Stimulated activated CD4-positive, alpha-beta T cell treated with anti-CD3 and anti-CD28 coated beads, TNF-alpha, amount 100 ng/mL, for 24 hours (primary cell): ENCODE measurements around the gene NINL.
"Not testable (repeated sequence)": the region's sequence is repeated elsewhere in the genome, so short reads cannot be mapped to it uniquely, and the experiment has no call there.

Experiments used
- DNase-seq, 3 experiments: peaks; one replicate each; pipeline ENCODE4 v3.0.0-alpha.2; 2020; ENCODE audit warnings: low read depth in 3 of 3

Gene NINL

DNA sequence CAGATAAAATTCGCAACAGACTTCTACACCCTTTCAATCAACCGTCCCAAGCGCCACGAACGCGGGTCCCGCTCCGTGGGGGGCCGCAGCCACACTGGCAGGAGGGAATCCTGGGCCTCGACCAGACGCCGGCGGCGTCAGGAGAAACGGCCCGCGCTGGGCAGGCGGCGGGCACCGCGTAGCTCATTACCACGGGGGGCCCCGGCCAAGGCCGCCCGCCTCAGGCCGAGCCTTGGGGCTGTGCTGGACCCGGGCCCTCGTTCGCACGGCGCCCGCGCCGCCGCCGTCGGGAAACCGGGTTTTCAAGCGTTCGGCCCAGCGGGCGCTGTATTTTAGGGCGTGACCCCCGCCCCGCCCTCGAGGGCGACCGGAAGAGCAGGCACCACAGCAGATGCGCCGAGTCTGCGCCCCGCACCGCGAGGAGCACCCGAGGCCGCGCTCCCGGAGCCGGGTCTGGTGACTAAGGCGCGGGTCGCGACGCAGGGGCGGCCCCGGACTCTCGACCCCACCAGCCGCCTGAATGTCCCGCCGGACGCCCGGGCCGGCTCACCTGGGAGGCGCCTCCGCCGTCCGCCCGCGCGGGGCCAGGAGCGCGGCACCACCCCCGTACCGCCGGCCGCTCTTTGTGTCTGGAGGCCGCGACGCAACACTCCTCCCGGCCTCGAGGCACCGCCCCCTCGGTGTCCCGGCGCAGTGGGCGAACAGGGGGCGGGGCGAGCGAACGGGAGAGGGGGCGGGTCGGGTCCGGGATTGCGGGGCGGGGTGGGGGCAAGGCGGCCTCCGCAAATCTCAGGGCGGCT, at the start of gene NINL:
Gene NINL, minus strand, starts transcription at position 627 of the 800 bp plus-strand sequence. CDS start 58,944 bp downstream, outside the sequence.
- DNase-seq, result peak in 1 of 3 experiments; percentile 49

DNA sequence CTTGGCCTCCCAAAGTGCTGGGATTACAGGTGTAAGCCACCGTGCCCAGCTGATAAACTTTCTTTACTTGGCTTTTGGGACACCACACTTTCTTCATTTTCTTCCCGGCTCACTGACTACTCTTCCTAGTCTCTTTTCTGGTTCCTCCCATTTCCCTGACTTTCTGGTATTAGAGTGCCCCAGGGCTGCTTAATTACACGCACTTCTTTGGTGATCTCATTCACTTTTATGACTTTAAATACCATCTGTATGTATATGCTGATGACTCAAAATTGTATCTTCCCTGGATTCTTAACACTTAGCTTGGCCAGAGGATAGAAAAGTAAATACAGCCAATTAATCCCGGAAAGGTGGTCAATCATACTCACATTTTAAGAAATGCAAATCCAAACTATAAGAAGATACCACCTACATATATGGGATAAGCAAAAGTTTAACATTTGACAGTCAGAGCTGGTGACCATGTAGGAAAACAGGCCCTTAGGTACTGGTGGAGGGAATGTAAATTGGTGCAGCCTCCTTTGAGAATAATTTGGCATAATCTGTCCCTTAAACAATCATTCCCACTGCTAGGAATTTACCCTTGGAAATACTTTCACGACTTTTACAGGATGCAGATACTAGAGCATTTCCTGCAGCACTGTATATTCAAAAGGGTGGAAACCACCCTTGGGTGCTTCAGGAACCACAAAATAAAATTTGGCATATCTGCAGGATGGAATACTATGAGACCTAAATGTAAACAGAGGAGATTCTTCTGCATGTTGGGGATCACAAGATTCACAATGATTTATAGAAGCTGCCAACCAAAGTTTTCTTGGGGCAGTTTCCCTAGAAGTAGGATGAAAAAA, 47.8 kb upstream of the NINL start:
- DNase-seq, result no peak

DNA sequence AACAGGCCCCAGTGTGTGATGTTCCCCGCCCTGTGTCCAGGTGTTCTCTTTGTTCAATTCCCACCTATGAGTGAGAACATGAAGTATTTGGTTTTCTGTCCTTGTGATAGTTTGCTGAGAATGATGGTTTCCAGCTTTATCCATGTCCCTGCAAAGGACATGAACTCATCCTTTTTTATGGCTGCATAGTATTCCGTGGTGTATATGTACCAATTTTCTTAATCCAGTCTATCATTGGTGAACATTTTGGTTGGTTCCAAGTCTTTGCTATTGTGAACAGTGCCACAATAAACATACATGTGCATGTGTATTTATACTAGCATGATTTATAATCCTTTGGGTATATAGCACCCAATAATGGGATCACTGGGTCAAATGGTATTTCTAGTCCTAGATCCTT, 45.3 kb upstream of the NINL start:
- not testable (repeated sequence) for DNase-seq

DNA sequence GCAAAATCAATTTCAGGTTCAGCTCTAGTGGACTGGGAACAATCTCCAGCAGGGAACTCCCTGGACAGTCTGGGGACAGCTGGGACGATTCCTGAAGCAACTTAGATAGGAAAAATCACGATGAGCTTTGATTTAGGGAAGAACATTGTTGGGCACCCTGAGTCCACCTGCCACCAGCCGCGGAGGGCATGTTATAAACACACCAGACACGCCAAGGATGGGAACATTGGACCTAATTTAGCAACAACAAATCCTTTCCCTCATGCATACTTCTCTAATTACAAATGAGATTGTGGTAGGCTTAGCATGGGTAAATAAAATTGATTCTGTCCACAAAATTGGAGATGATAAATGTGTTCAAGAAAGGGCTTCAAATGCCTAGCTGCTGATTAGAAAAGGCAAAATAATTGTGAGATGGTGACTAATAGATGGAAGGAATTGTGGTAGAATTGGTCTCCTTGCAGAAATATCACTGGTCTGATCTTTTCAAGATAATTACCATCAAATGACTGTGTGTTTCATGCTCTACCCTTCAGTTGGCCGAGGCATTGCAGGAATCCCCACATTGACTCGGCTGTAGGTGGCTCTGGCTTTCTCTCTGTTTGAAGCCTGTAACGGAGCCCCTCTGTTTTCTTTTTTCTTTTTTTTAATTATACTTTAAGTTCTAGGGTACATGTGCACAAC, 44.6 kb upstream of the NINL start:
- DNase-seq, result no peak

DNA sequence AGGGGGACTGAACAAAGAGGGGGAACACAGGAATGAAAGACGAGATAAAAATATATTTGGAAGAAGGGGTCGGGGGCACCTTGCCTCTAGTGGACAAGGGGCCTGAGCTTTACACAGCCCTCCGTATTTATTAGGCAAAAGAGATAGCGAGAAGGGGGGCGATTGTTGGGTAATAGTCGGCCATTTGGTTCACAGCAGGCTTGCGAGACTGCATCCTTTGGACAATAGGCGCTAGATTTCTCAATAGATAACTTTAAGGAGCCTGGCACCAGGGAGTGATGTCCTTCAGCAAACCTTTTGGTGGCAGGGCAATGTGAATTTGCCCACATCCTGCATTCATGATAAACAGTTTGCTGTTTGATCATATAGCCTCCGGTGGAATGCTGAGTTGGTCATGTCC, 41.4 kb upstream of the NINL start:
- no peak for DNase-seq

DNA sequence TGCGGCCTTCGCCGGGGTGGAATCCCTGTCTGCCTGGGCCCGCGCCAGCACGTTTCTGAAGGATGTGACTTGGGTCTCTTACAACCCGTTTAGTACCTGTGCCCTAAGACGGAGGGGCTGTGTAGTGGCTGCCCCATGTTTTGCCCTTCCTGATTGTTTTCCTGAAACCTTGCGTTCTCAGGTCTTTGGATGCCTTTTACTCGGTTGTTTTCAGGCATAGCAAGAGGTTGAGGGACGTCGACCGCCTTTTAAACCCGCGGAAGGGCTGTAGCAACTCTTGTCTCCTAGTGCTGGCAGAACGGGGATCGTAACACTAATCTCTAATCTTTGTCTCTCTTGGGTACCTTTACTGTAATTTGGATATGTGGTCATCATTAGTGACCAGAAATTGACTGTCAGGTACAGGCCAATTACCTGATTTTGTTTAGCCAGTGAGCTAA, 39.2 kb upstream of the NINL start:
- DNase-seq, result peak in 2 of 3 experiments; percentile 14 to 49

DNA sequence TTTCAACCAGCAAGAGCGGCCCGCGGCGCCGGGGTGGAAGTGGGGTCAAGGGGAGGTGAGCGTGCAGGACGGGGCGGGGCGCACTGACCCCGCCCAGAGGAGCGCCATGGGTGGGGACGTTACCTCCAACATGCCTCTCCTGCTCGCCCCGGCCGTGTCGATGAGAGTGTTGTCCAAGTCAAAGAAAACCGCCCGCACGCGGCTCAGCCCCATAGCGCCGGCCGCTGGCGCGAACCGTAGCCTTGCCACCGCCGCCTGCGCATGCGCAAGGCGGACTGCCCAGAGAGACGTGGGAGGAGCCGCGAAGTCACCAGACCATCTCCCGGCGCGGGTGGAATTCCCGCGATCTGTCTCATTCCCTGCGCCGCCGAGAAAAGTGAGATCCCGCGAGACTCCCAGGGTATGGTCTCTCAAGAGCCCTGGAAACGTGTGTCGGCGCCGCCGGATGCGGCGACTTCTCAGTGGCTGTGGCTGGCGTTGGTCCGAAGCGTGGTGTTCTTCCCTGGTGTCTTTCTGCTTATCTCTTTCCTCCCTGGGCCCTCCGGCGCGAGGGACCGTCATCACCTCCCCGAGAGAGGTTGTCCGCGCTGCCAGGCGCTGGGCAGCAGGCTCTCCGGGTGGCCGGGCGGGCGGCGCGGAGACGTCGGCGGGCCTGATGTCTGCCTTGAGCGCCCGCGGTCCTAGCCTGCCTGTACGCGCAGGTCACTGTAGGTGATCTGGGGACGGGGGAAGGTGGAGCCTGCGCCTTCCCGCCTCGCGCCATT, 38.6 kb upstream of the NINL start, which contains the start of gene NANP:
Gene NANP, minus strand, starts transcription at position 279 of the 764 bp plus-strand sequence. Its CDS starts 66 bp downstream, at position 213.
- DNase-seq, result peak; percentile 78 to 90 (median 78)

DNA sequence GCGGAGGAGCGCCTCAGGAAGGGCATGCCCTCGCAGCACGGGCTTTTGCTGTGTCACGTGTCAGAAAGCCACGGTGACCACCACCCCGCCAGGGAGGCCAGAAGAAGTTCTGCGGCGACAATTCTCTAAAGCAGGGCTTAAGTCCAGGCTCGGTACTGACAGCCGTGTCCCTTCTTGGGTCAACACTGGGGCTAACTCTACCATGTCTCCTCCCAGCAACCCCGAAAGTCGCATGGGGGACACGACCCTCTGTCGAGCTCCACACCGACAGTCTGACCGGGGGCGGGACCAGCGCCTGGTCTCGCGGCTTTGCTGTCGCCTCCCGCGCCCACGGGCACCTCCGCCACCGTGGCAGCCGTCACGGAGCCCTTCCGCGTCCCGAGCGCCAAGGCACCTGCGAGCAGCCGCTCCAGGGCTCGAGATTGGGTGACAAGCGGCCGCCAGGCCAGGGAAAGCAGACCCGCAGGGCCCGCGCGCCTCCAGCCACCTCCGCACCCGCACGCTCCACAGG, 37.9 kb upstream of the NINL start:
- peak in 1 of 3 experiments; percentile 16 for DNase-seq

DNA sequence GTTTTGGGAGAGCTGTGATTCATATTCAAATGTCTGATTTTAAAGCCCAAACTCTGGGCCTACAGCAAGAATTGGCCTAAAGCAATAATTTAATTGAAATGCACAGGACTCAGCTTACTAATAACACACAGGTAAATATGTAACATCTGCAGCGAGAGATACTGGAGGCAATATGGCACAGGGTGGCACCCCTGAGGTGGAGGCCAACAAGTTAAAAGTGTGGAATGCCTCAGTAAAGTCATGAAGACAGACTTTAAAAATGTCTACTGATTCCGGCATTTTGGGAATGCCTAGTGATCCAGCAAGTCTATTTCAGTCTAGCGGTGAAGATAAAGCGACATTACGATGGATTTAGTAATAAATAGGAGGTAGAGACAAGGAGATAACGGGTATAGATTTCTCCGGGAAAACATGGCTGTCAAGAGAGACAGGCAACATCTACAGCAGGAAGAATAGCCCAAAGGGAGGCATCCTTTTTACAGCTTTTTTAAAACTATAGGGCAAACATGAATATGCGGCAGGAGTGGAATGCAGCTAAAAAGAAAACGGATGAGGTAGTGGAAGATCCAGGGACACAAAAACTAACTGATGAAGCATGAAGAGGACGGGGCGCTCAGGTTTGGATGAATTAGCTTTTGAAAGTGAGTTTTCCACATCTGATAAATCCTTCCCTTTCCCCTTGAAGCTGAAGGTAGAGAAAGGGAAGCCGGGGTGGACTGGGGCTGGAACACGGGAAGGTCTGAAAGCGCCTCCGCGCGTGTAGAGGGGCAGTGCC, 37.3 kb upstream of the NINL start:
- no peak for DNase-seq

DNA sequence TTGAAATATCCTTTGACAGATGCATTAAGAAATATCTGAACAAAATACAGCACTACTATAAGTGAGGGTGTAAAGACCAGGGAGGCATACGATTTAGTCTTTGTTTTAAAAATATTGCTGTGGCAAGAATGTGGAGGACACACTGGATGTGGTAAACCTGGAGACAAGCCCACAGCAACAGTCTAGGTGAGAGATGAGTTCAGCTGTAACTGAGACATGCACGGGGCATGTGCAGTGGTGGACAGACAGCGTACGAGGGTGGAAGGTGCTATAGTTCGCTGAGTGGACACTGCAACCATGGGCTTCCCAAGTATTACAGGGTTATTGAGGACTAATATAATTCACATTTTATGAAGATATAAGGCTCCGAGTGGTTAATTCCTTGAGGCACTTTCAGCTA, 36.7 kb upstream of the NINL start:
- DNase-seq, result no peak

DNA sequence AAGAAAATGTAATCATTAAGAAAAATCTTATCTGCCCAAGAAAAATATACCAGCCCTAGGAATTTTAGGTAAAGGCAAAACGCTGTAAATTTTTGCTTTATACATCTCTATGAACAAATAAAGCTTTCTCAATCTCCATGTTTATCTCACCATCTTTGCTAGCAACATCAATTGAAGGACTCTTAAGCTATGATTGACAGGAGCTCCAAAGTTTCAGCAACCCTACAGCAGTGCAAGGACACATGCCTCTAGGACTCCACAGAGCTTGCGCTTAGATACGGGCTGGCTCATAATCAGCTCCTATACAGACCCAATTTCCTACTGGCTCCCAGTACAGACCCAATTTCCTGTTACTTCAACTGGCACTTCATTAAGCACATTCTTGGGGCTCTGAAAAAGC, 34.2 kb upstream of the NINL start:
- DNase-seq, result no peak

DNA sequence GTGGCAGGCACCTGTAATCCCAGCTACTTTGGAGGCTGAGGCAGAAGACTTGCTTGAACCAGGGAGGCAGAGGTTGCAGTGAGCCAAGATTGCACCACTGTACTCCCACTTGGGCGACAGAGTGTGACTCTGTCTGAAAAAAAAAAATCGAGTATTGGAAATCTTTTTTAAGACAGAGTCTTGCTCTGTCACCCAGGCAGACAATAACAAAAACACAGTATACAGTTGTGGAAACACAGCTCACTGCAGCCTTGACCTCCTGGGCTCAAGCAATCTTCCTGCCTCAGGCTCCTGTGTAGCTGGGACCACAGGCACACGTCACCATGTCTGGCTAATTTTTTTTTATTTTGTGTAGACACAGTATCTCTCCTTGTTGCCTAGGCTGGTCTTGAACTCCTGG, 23.4 kb upstream of the NINL start:
- no peak for DNase-seq

DNA sequence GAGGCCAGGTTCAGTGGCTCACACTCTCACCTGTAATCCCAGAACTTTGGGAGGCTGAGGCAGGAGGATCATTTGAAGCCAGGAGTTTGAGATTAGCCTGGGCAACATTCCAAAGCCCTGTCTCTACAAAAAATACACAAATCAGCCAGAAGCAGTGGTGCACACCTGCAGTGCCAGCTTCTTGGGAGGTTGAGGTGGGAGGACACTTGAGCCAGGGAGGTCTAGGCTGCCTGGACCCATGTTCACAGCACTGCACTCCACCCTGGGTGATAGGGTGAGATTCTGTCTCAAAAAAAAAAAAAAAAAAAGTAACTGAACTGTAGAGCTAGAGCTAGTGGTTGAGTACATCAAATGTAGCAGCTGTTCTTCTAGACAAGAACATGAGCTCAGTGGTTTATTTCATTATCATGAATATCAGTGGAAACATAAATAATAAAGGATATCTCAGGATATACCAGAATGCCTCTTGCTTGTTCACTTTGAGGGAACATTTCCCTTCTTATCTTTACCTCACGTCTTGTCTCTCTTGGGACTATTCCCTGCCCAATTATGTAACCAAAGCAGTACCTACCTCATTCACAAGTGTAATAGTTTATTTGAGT, 20.9 kb upstream of the NINL start:
- no peak for DNase-seq

DNA sequence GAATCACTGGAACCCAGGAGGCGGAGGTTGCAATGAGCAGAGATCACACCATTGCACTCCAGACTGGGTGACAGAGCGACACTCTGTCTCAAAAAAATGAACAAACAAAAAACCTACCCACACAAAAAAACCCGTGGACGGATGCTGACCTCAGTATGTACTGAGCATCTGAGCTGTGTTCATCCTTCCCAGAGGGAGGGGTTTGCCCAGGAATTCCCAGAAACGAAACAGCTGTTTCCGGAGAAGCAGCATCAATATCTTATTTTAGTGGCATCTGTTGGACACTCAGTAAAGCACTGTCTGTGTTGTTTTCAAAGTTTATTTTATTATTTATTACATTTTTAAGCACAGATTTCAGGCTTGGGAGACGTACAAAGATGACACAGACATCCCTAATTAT, 19.8 kb upstream of the NINL start:
- DNase-seq, result no peak

DNA sequence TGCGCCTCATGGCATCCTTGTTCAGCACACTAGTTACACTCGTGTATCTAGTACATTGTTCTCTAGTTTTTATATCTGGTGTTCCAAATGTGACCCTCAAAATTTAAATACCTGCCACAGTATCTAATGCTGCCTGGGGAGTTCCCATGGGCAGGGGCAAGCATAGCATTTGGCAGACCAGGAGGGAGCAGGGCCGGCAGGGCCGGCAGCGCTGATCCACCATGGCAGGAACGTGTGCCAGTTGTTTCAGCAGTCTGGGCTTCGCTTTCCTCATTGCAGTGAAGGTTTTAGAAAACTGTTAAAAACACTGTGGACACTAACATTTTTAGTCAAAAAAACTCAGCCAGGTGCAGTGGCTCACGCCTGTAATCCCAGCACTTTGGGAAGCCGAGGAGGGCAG, 19.3 kb upstream of the NINL start:
- DNase-seq, result no peak

DNA sequence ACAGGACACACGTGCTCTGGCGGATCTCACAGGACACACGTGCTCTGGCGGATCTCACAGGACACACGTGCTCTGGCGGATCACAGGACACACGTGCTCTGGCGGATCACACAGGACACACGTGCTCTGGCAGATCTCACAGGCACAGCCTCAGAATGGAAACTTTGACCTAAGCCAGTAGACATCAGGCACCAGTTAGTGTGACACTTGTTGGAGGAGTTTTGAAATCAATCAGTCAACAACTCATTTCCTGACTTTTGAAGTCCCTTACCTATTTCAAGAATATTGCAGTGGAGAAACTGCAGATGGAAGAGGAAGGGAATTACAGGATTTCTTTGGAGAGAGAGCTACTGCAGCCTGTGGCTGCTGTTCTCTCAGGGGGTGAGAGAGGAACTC, 17.6 kb upstream of the NINL start:
- DNase-seq, result peak in 1 of 3 experiments; percentile 14

DNA sequence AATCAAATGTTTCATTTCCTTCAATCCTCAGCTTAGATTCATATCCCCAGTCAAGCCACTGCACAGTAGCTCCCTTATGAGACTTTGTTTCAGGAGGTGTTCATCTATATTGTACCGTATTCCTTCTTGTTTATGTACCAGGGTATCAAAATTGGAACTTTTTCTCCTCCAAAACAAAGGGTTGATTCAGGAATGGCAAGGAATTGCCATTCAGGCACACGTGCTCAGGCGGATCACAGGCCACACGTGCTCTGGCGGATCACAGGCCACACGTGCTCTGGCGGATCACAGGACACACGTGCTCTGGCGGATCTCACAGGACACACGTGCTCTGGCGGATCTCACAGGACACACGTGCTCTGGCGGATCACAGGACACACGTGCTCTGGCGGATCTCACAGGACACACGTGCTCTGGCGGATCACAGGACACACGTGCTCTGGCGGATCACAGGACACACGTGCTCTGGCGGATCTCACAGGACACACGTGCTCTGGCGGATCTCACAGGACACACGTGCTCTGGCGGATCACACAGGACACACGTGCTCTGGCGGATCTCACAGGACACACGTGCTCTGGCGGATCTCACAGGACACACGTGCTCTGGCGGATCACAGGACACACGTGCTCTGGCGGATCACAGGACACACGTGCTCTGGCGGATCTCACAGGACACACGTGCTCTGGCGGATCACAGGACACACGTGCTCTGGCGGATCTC, 17.0 kb upstream of the NINL start:
- DNase-seq, result not testable (repeated sequence)

DNA sequence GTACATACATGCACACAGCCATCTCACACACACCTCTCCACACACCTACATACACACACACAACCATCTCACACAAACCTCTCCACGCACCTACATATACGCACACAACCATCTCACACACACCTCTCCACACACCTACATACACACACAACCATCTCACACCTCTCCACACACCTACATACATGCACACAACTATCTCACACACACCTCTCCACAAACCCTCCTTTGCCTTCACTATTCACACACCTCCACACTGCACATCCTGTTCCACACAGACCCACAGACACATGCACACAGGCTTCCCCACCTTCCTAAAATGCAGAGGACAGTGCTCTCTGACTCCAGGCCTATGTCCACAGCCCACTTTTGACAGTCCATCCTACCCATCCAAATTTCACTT, 16.3 kb upstream of the NINL start:
- no peak for DNase-seq

DNA sequence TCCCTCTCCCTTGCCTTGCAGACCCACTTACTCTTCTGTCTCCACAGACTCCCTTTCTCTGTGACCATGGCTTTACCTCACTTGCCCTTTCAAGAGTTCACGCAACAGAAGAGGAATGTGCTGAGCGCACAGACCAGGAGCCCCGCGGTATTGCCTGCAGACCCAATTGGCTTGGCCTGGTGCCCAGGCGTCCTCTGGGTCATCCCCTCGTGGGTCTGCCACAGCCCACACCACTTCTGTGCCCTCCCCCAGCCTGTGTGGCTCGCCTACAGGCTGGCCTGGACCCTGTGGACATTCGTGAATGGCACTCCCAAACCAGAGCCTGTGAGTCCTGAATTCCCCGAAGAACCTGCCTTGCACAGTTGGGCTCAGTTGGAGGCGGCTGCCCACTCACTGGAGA, 15.3 kb upstream of the NINL start:
- DNase-seq, result no peak
